Loucy (cell line): ENCODE measurements around the gene ANGPTL3.
"Not testable (repeated sequence)": the region's sequence is repeated elsewhere in the genome, so short reads cannot be mapped to it uniquely, and the experiment has no call there.

Experiments used
- H2AFZ ChIP-seq: fragments of 200-600 bp; sonication (generic); 2 replicates; pipeline ENCODE4 v1.6.0; 2016; ENCODE audit warnings: antibody characterized with exemption, mild to moderate bottlenecking, low read length, moderate library complexity
- H3F3A ChIP-seq: fragments of 200-600 bp; 2 replicates; pipeline ENCODE4 v1.6.0; 2016; ENCODE audit warnings: antibody characterized with exemption, low read depth, mild to moderate bottlenecking
- H3K27me3 ChIP-seq: fragments of 200-600 bp; sonication (generic); 2 replicates; pipeline ENCODE4 v1.6.1; 2014; ENCODE audit warnings: low read length, mild to moderate bottlenecking; ENCODE audit not compliant: insufficient read depth, poor library complexity, severe bottlenecking
- H3K36me3 ChIP-seq: fragments of 200-600 bp; sonication (generic); 2 replicates; pipeline ENCODE4 v1.6.1; 2016; ENCODE audit warnings: low read length; ENCODE audit not compliant: insufficient read depth
- H3K4me1 ChIP-seq: fragments of 200-600 bp; sonication (generic); 2 replicates; pipeline ENCODE4 v1.5.1; 2014; ENCODE audit warnings: low read length, mild to moderate bottlenecking; ENCODE audit not compliant: insufficient read depth, poor library complexity, severe bottlenecking
- H3K4me2 ChIP-seq: fragments of 200-600 bp; sonication (generic); 2 replicates; pipeline ENCODE4 v1.6.0; 2014; ENCODE audit warnings: antibody characterized with exemption, low read length, low read depth, mild to moderate bottlenecking; ENCODE audit not compliant: poor library complexity, severe bottlenecking
- H3K4me3 ChIP-seq: fragments of 200-600 bp; sonication (generic); 2 replicates; pipeline ENCODE4 v1.5.1; 2014; ENCODE audit warnings: low read length, mild to moderate bottlenecking, mixed read lengths; ENCODE audit not compliant: poor library complexity, severe bottlenecking
- H3K79me2 ChIP-seq: fragments of 200-600 bp; sonication (generic); 2 replicates; pipeline ENCODE4 v1.6.1; 2014; ENCODE audit warnings: low read length; ENCODE audit not compliant: insufficient read depth
- H3K9ac ChIP-seq: fragments of 200-600 bp; sonication (generic); 2 replicates; pipeline ENCODE4 v1.6.0; 2014; ENCODE audit warnings: mild to moderate bottlenecking, low read depth, low read length, moderate library complexity; ENCODE audit not compliant: poor library complexity, severe bottlenecking
- H3K9me2 ChIP-seq: fragments of 200-600 bp; sonication (generic); replicated peaks from 2 replicates; pipeline ENCODE4 v1.6.1; 2016; ENCODE audit warnings: low read depth, low read length, mixed read lengths
- H3K9me3 ChIP-seq: fragments of 200-600 bp; sonication (generic); 2 replicates; pipeline ENCODE4 v1.6.1; 2014; ENCODE audit warnings: mild to moderate bottlenecking, antibody characterized with exemption, low read length, low read depth; ENCODE audit not compliant: insufficient read depth
- H4K20me1 ChIP-seq: fragments of 200-600 bp; sonication (generic); 2 replicates; pipeline ENCODE4 v1.6.0; 2014; ENCODE audit warnings: antibody characterized with exemption, low read length, mild to moderate bottlenecking; ENCODE audit not compliant: insufficient read depth, poor library complexity, severe bottlenecking
- EZH2phosphoT487 ChIP-seq: fragments of 200-600 bp; IDR thresholded peaks from 2 replicates; pipeline ENCODE4 v1.6.1; 2018; ENCODE audit warnings: antibody characterized with exemption, mild to moderate bottlenecking, moderate library complexity, borderline replicate concordance
- TF ChIP-seq, protein P1 (sequence below): fragments of 200-600 bp; sonication (generic); conservative IDR thresholded peaks from 2 replicates; pipeline ENCODE4 v1.5.1; 2014; ENCODE audit warnings: mild to moderate bottlenecking, antibody characterized with exemption, low read length

ANGPTL3 gene

DNA sequence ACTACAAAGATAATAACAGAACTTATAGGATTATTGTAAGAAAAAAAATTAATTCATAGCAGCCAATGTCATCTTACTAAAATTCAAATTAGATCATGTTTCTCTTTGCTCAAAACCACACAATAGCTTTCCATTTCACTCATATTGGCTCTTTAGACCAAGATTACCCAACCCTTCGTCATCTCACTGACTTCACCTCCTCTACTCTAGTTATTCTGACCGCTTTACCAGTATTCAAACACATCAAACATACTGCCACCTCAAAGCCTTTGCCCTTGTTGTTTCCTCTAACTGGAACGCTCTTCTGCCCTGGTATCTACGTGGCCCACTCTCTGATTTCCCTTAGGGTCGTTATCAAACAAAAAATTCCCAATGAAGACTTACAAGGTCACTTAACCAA is 1.7 kb downstream of the ANGPTL3 start:
- Histone ChIP-seq H3K36me3 (no peaks in the 10 kb centered on the region; the same call in 1 of the 2 replicates), H3F3A (no peaks in the 10 kb centered on the region), H3K4me1 (no peaks in the 10 kb centered on the region), H3K27me3 (no peaks in the 10 kb centered on the region), H3K9me3 (no peaks in the 10 kb centered on the region), H3K9ac (no peak overlapping the region), H4K20me1 (no peaks in the 10 kb centered on the region), H3K4me3 (no peak overlapping the region), H3K79me2 (no peaks in the 10 kb centered on the region), H2AFZ (no peak overlapping the region), H3K4me2 (no peak overlapping the region), H3K9me2 (no peaks in the 10 kb centered on the region)
- TF ChIP-seq EZH2phosphoT487 = no peak
- TF ChIP-seq, protein P1, sequence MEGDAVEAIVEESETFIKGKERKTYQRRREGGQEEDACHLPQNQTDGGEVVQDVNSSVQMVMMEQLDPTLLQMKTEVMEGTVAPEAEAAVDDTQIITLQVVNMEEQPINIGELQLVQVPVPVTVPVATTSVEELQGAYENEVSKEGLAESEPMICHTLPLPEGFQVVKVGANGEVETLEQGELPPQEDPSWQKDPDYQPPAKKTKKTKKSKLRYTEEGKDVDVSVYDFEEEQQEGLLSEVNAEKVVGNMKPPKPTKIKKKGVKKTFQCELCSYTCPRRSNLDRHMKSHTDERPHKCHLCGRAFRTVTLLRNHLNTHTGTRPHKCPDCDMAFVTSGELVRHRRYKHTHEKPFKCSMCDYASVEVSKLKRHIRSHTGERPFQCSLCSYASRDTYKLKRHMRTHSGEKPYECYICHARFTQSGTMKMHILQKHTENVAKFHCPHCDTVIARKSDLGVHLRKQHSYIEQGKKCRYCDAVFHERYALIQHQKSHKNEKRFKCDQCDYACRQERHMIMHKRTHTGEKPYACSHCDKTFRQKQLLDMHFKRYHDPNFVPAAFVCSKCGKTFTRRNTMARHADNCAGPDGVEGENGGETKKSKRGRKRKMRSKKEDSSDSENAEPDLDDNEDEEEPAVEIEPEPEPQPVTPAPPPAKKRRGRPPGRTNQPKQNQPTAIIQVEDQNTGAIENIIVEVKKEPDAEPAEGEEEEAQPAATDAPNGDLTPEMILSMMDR = no peak

DNA sequence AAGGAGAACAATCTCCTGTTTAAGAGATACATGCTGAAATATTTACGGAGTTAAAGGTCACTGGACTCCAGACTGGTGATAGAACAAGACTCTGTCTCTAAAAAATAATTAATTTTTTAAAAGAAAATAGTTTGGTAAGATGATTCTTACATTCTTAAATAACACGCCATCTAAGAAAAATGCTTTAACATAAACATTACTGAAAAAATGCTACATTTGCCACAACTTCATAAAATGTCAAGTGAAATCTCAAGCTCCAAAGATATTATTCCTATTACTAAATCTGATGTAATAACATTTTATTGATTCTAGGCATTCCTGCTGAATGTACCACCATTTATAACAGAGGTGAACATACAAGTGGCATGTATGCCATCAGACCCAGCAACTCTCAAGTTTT is 4.1 kb downstream of the ANGPTL3 start:
- Histone ChIP-seq H3K9me2 (no peaks in the 10 kb centered on the region), H3K36me3 (no peaks in the 10 kb centered on the region; the same call in 1 of the 2 replicates), H3K4me3 (no peak overlapping the region), H3K27me3 (no peaks in the 10 kb centered on the region), H3K4me1 (no peaks in the 10 kb centered on the region), H2AFZ (no peak overlapping the region), H3F3A (no peaks in the 10 kb centered on the region), H3K79me2 (no peaks in the 10 kb centered on the region), H4K20me1 (no peaks in the 10 kb centered on the region), H3K9ac (no peak overlapping the region), H3K4me2 (no peak overlapping the region), H3K9me3 (no peaks in the 10 kb centered on the region)
- TF ChIP-seq, protein P1 = no peak
- no peak for TF ChIP-seq EZH2phosphoT487

DNA sequence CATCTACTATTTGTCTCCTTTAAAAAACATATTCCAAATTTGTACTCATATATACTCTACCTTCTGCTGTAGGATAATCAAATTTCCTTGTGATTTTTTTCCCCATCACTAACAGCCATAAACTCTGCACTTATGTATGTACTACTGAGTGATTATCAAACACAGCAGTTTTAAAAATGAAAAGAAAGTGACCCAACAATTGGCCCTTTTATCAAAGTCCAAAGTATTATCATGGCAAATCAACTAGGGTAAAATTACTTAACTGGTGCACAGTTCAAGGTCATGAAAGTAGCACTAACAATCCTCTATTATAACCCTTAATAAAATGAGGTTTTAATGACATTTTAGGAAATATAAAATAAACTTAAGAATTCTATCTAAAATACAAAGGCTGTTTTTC is 11.6 kb downstream of the ANGPTL3 start:
- no peak for TF ChIP-seq EZH2phosphoT487
- TF ChIP-seq, protein P1 = no peak
- H3K27me3 ChIP-seq = no peaks in the 10 kb centered on the region

DNA sequence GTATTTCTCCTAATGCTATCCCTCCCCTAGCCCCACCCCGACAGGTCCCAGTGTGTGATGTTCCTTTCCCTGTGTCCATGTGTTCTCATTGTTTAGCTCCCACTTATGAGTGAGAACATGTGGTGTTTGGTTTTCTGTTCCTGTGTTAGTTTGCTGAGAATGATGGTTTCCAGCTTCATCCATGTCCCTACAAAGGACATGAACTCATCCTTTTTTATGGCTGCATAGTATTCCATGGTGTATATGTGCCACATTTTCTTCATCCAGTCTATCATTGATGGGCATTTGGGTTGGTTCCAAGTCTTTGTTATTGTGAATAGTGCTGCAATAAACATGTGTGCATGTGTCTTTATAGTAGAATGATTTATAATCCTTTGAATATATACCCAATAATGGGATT is 13.3 kb downstream of the ANGPTL3 start:
- H2AFZ ChIP-seq, H3K36me3 ChIP-seq, H3K4me2 ChIP-seq, H3K9ac ChIP-seq, H3K9me2 ChIP-seq, H3F3A ChIP-seq, H3K79me2 ChIP-seq, H3K27me3 ChIP-seq, H3K9me3 ChIP-seq, H4K20me1 ChIP-seq, H3K4me1 ChIP-seq, H3K4me3 ChIP-seq: not testable (repeated sequence)

More for the DNA sequence above, 11.6 kb downstream of the ANGPTL3 start:
- Histone ChIP-seq H3K9me3 (no peaks in the 10 kb centered on the region), H3K4me1 (no peaks in the 10 kb centered on the region), H3K9ac (no peak overlapping the region), H2AFZ (no peak overlapping the region), H3K4me3 (no peak overlapping the region), H4K20me1 (no peaks in the 10 kb centered on the region), H3F3A (no peaks in the 10 kb centered on the region), H3K4me2 (no peak overlapping the region), H3K9me2 (no peaks in the 10 kb centered on the region), H3K79me2 (no peaks in the 10 kb centered on the region), H3K36me3 (0 out of 2 replicates have a peak, but pooled peaks cover 3% of the 10 kb centered on the region)
